ENCODE data around the gene CORO6. TPM values are rescaled to one million over a fixed set of nuclear protein-coding genes. Genes with fewer than 3 reads are reported as not detected.
A peak's percentile ranks its signal among the peaks of the same experiment; 100 is the strongest.

The CORO6 gene
- total RNA-seq, 1 experiment from 2014 or later = 2.3 TPM

DNA sequence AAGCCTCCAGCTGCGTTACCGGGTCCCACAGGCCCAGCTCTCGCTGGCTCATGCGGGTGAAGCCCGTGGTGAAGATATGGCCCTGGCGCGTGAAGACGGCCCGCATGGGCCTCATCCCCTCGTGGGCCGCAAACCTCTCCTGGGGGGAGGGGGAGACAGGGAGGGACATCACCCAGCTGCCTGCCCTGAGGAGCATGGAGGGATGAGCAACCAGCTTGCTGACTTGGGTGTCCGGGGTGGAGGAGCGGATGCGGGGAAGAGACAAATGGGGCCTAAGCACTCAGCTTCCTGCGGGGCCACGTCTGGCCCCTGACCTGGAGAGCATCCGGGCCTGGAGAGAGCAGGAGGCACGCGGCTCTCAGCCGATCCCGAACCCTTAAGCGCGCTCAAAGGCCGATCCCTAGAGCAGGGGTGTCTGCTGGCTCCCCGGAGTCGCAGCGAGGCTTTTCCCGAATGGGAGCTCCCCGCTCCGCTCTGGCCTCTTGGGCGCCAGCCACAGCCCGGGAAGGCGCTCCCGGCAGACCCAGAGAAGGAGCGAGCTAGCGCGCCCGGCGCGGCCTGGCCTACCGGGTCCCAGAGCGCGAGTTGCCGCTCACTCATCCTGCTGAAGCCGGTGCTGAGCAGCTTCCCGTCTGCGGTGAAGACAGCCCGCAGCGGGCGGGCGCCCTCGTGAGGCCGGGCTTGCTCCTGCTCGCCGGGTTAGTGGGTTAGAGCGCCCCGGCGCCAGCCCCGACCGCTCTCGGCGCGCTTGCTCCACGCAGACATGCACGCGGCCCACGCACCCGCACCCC lies 5.0 kb downstream of the CORO6 start:
- no peak overlapping the region for H3K23ac ChIP-seq (ENCODE audit: insufficient read length, low read depth, low read length)
- peak overlapping the region; percentile 40 to 86 for H3K4me3 Mint-ChIP-seq
- H3K14ac ChIP-seq (ENCODE audit: insufficient read depth, low read length) = no peak overlapping the region
- peaks cover 3% of the 10 kb centered on the region; the same call in 1 of the 2 replicates for H3K4me1 ChIP-seq (ENCODE audit: insufficient read depth, low read length)
- no peak overlapping the region for H2BK120ac ChIP-seq (ENCODE audit: low read depth, low read length, poor library complexity, severe bottlenecking)
- H3K56ac ChIP-seq (ENCODE audit: insufficient read length, low read depth, low read length) = no peak overlapping the region
- no peak overlapping the region for H2BK5ac ChIP-seq (ENCODE audit: insufficient read length, low read length)
- H2AK5ac ChIP-seq (ENCODE audit: insufficient read length, low read length) = no peak overlapping the region
- no peak overlapping the region for H3K4ac ChIP-seq (ENCODE audit: low read depth, low read length)
- H3K9me3 ChIP-seq (ENCODE audit: control insufficient read depth, low read depth, low read length) = no peaks in the 10 kb centered on the region
- no peaks in the 10 kb centered on the region for H3K79me1 ChIP-seq (ENCODE audit: insufficient read depth, low read depth, low read length, poor library complexity, severe bottlenecking)
- no peak overlapping the region for H2BK15ac ChIP-seq (ENCODE audit: low read depth, low read length)
- H3K27ac Mint-ChIP-seq = no peak overlapping the region
- H3K27ac ChIP-seq (ENCODE audit: insufficient read length, low read depth, low read length) = no peak overlapping the region
- peaks cover 37 to 72% of the 10 kb centered on the region in 2 experiments for H3K4me1 Mint-ChIP-seq
- H4K91ac ChIP-seq (ENCODE audit: insufficient read length, low read depth, low read length) = no peak overlapping the region
- H3K18ac ChIP-seq (ENCODE audit: insufficient read length, low read depth, low read length) = no peak overlapping the region
- WGBS (ENCODE audit: extremely low coverage, insufficient read length, low lambda C conversion rate) = no CpG with 5 or more reads among the region's 68 CpGs
- H3K27me3 Mint-ChIP-seq (ENCODE audit: low read depth) = peaks cover 83% of the 10 kb centered on the region
- H4K20me1 ChIP-seq (ENCODE audit: control insufficient read depth, insufficient read depth, insufficient read length) = no peaks in the 10 kb centered on the region
- no peak overlapping the region for H2AFZ ChIP-seq (ENCODE audit: low read length)
- H3T11ph ChIP-seq (ENCODE audit: low read length) = no peak overlapping the region
- H2BK20ac ChIP-seq (ENCODE audit: low read depth, low read length, poor library complexity, severe bottlenecking) = no peak overlapping the region
- H2BK12ac ChIP-seq (ENCODE audit: insufficient read length, low read depth, low read length) = no peak overlapping the region
- peaks cover 0 to 3% (median 0%) of the 10 kb centered on the region in 3 experiments; a peak in 2 of 7 replicates for H3K36me3 Mint-ChIP-seq (ENCODE audit: insufficient read depth in 1 of 3, low read depth in 3 of 3)
- H4K5ac ChIP-seq (ENCODE audit: insufficient read length, low read depth, low read length) = no peak overlapping the region
- H3K4me2 ChIP-seq (ENCODE audit: insufficient read depth, insufficient read length, low read length) = peak overlapping the region; percentile 26
- H3K9me3 Mint-ChIP-seq = no peaks in the 10 kb centered on the region
- H4K8ac ChIP-seq (replicated peaks; ENCODE audit: insufficient read length, low read depth, low read length) = no peak overlapping the region
- no peaks in the 10 kb centered on the region for H3K79me2 ChIP-seq (ENCODE audit: insufficient read depth, low read length)
- TF ChIP-seq, protein P1, sequence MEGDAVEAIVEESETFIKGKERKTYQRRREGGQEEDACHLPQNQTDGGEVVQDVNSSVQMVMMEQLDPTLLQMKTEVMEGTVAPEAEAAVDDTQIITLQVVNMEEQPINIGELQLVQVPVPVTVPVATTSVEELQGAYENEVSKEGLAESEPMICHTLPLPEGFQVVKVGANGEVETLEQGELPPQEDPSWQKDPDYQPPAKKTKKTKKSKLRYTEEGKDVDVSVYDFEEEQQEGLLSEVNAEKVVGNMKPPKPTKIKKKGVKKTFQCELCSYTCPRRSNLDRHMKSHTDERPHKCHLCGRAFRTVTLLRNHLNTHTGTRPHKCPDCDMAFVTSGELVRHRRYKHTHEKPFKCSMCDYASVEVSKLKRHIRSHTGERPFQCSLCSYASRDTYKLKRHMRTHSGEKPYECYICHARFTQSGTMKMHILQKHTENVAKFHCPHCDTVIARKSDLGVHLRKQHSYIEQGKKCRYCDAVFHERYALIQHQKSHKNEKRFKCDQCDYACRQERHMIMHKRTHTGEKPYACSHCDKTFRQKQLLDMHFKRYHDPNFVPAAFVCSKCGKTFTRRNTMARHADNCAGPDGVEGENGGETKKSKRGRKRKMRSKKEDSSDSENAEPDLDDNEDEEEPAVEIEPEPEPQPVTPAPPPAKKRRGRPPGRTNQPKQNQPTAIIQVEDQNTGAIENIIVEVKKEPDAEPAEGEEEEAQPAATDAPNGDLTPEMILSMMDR (conservative IDR thresholded peaks at IDR 0.05) = peak; percentile 88
- H3K9ac ChIP-seq (ENCODE audit: extremely low read depth, insufficient read length, low read length) = no peak overlapping the region
- H3K23me2 ChIP-seq (ENCODE audit: insufficient read length, low read depth, low read length, poor library complexity, severe bottlenecking) = peaks cover 13% of the 10 kb centered on the region
- DNase-seq = peak; percentile 91
- peaks cover 11% of the 10 kb centered on the region for H3K27me3 ChIP-seq (ENCODE audit: insufficient read depth, low read length)
